NK-92 treated with Interleukin-12 subunit alpha and Interleukin-12 subunit beta, amount 100 ng/mL, for 24 hours (cell line): ENCODE results near the gene NCF2.
A peak's percentile ranks its signal among the peaks of the same experiment; 100 is the strongest.
"Not testable (repeated sequence)": the region's sequence is repeated elsewhere in the genome, so short reads cannot be mapped to it uniquely, and the experiment has no call there.

ENCODE experiments used
- DNase-seq: peaks from one replicate; lab custom pipeline; 2025; lab: John Stamatoyannopoulos, UW

Gene NCF2

GRCh38 chr1:183590244-183591191 lies at the start of gene NCF2:
TSS of gene NCF2 (minus strand) at chr1:183590459. CDS start at chr1:183590329, 130 bp downstream.
- DNase-seq: peak; percentile 44

GRCh38 chr1:183638649-183639387 lies 48.6 kb upstream of the NCF2 start:
- DNase-seq: no peak

DNA sequence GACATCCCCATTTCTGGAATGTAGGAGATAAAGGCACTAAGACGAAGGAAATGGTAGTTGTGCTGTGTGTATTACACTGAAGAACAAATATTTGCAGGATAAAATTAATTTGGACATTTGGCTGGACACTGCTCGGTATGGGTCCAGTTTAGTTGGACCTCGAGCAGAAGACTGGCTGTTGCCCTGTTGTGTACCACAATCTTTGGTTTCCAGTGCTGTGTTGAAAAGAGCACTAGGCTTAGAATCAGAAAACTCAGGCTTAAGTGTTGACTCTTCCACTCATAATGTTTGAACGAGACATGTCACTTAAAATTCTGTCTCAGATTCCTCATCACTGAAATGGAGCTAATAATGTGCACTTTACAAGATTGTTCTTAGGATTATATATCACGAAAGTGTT lies 46.5 kb upstream of the NCF2 start:
- no peak for DNase-seq

- no peak for DNase-seq
Measured at GRCh38 chr1:183636334-183636682, 46.0 kb upstream of the NCF2 start.

- peak; percentile 96 for DNase-seq
Measured at GRCh38 chr1:183635606-183636333, 45.5 kb upstream of the NCF2 start, which contains the start of gene ARPC5. TSS of gene ARPC5 (minus strand) at chr1:183635783. CDS start at chr1:183635659, 124 bp downstream.

DNA sequence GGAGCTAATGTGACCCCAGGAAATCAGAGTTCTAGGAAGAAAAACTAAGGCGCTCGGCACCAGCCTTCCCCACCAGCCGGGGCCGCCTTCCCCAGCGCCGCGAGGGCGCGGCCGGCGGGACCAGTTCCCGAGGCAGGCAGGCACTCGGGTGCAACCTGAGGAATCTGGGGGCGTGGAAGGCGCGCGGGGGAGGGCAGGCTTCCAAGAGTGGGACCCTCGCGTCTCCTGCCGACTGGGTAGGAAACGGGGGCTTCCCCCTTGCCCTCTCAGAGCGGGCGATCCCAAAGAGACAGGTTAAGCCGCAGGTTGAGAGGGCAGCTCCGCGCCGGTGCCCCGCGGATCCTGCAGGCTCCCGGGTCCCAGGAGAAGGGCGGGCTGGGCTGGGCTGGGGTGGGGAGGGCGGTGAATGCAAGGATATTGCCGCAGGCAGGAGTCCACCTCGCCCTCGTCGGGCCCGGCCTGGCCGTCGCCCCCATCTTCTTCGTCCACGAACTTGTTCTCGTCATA lies 44.9 kb upstream of the NCF2 start:
- DNase-seq: no peak

GRCh38 chr1:183634429-183635065 lies 44.3 kb upstream of the NCF2 start:
- no peak for DNase-seq

DNA sequence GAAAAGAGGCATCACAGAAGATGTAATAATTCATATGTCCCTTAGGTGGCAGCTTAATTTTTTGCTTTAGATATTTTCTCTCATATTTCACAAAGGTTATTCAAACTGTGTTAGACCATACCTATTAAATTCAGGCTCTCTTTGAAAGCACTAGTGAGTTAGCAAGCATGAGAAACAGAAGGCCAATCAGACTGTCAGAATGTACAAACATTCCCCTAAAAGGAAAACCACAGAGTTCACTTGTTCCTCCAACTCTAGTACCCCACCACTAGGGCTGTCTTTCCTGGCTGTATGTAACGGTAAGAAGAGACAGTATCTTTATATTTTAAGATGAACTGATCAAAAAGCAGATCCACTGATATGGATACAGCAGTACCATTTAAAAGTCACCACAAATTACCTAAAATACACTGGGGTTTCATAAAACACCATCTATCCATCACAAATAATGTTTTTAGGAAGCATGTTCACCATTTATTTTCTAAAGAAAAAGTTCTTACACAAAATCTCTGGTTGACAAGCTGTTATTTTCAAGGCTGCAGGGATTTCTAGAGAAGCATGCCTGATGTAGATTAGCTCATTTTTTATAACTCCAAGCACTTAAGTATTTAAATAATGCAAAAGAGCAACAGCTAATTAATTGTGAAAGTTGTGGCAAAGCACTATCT lies 43.6 kb upstream of the NCF2 start:
- DNase-seq: no peak

DNA sequence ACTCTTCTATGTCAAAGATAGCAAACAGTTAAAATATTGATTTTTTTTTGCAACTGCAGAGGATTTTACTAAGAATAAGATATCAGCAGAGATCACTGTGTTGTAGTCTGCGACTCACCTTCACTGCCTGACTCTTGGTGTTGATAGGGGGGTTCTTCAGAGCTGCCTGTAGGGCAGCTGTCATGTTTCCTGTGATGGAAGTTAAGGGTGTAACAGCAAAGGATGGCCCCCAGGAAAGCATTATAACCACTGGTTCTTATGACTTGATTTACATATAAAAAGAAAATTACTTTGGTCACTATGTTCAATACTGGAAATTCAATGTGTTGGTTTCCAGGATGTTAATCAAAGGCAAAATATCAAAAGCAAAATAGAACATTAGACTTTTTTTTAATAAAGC lies 42.7 kb upstream of the NCF2 start:
- no peak for DNase-seq

GRCh38 chr1:183632114-183632513 lies 41.9 kb upstream of the NCF2 start:
- no peak for DNase-seq

- DNase-seq: no peak
Measured at GRCh38 chr1:183630748-183631147, 40.5 kb upstream of the NCF2 start.

DNA sequence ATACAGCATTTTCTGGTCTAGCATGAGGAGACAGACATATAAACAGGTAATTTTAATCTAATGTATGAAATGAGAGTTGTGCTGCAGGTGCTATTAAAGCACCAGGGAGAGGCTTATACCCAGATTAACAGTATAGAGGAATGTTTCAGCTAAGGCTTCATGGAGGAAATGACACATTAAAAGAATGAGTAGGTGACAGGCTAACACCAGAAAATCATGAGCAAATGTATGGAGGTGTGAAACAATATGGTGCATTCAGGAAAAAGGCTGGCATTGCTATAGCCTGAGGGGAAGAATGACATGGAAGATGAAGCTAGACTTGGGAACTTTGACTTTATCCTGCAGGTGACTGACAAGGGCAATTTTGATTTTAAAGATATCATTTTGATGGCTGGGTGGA lies 38.3 kb upstream of the NCF2 start:
- DNase-seq: no peak

DNA sequence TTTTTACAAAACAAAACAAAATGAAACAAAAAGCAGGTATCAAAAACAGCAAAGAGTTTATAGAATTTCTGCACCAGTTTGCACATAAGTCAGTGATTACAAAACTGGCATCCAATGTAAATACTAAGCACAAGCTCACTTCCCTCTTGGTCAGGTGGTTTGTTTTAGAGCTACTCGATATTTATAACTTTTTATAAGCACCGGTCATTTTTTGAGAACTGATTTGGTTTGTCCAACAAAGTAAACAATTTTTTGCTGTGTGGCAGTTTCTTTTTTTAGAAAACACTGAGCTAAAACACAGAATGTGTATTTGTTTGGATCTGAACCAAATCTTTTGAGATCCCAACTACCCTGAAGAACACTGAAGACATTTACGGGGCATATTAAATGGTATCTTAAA lies 36.0 kb upstream of the NCF2 start:
- not testable (repeated sequence) for DNase-seq

- no peak for DNase-seq
Measured at GRCh38 chr1:183622884-183623785, 32.9 kb upstream of the NCF2 start.

DNA sequence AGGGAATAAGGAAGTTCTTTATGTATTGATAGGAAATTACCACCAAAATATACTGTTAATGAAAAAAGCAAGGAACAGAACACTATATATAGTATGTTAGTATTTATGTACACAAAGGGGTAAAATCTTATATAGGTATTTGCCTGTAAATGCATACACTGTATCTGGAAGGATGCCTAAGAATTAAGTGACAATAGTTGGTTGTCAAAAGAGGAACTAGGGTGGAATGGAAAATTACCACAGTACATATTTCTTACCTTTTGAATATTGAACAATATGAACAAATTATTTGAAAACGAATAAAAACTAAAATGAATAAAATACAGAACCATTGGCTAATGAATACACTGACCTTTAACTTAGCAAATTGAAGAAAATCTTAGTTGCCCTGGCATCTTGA lies 31.8 kb upstream of the NCF2 start:
- no peak for DNase-seq

DNA sequence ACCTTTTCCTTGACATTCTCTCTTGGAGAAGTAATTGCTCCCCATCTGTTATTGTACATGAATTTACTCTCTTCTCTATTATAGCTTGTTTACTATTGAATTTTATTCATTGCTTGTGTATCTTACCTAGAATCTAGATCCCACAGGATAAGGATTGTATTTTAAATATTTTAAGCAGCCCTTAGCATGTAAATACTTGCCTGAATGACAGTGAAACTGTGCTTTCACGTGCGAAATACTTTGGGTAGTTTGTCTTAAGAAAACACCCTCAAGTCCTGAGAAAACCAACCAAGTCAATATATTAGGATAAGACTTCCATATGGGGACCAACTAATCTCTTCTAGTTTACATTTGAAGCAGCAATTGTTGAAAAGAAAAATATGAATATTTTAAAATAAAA lies 30.1 kb upstream of the NCF2 start:
- no peak for DNase-seq

DNA sequence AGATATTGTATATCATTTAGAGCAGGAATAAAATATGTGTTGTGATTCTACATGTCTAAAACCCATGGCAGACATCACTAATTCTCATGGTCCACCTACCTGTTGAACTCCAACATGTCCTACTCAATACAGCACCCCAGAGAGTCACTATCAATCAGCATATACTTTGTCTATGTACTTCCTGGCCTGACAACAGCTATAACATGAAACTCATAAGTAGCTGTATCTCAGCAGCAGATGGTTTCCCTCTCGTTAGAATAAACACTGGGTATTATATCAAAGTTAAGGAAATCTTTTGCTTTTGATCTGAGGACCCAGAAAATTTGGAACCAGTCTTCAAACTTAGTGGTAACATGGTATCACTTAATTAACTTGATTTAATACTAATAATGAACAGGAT lies 29.5 kb upstream of the NCF2 start:
- no peak for DNase-seq

GRCh38 chr1:183618202-183618601 lies 27.9 kb upstream of the NCF2 start:
- not testable (repeated sequence) for DNase-seq

DNA sequence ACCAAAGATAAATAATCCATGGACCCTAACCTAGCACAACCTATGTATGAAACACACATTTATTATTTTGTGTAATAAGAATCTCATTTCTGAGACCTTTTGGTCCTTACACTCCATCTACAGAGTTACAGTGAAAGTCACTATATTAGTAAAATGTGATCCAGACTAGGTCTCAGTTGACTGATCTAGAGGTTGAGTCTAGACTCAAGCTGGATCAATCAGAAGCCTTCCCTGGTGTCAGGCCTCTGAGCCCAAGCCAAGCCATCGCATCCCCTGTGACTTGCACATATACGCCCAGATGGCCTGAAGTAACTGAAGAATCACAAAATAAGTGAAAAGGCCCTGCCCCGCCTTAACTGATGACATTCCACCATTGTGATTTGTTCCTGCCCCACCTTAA lies 22.7 kb upstream of the NCF2 start:
- DNase-seq: not testable (repeated sequence)

- DNase-seq: no peak
Measured at GRCh38 chr1:183612407-183612806, 22.1 kb upstream of the NCF2 start.
